Activated CD4-positive, CD25-positive, alpha-beta regulatory T cell treated with anti-CD3 and anti-CD28 coated beads, Interleukin-2, amount 50 U/mL, for 72 hours (primary cell): ENCODE measurements around the gene MSH3.
"Not testable (repeated sequence)": the region's sequence is repeated elsewhere in the genome, so short reads cannot be mapped to it uniquely, and the experiment has no call there.

Experiments
- DNase-seq: peaks from one replicate; pipeline ENCODE4 v3.0.0; 2021

The MSH3 gene

GRCh38 chr5:80711216-80711615 lies 56.8 kb downstream of the MSH3 start:
- DNase-seq, result no peak

- no peak for DNase-seq
Measured at GRCh38 chr5:80711938-80712337, 57.5 kb downstream of the MSH3 start.

GRCh38 chr5:80712919-80713318 lies 58.5 kb downstream of the MSH3 start:
- no peak for DNase-seq

GRCh38 chr5:80713631-80714030 lies 59.2 kb downstream of the MSH3 start:
- no peak for DNase-seq

- no peak for DNase-seq
Measured at GRCh38 chr5:80714570-80715298, 60.3 kb downstream of the MSH3 start.

GRCh38 chr5:80715887-80716286 lies 61.4 kb downstream of the MSH3 start:
- DNase-seq, result no peak

GRCh38 chr5:80720181-80720580 lies 65.7 kb downstream of the MSH3 start:
- DNase-seq, result no peak

- DNase-seq, result no peak
Measured at GRCh38 chr5:80722916-80723315, 68.5 kb downstream of the MSH3 start.

- DNase-seq, result no peak
Measured at GRCh38 chr5:80725446-80725845, 71.0 kb downstream of the MSH3 start.

GRCh38 chr5:80736730-80737129 lies 82.3 kb downstream of the MSH3 start:
- no peak for DNase-seq

- DNase-seq, result no peak
Measured at GRCh38 chr5:80738466-80738865, 84.0 kb downstream of the MSH3 start.

- no peak for DNase-seq
Measured at GRCh38 chr5:80739057-80739456, 84.6 kb downstream of the MSH3 start.

- no peak for DNase-seq
Measured at GRCh38 chr5:80739496-80739895, 85.0 kb downstream of the MSH3 start.

- DNase-seq, result no peak
Measured at GRCh38 chr5:80739898-80740297, 85.4 kb downstream of the MSH3 start.

- not testable (repeated sequence) for DNase-seq
Measured at GRCh38 chr5:80740488-80740887, 86.0 kb downstream of the MSH3 start.

GRCh38 chr5:80740999-80741398 lies 86.5 kb downstream of the MSH3 start:
- no peak for DNase-seq

- DNase-seq, result no peak
Measured at GRCh38 chr5:80744149-80744548, 89.7 kb downstream of the MSH3 start.

GRCh38 chr5:80745490-80745889 lies 91.0 kb downstream of the MSH3 start:
- no peak for DNase-seq

GRCh38 chr5:80747922-80748321 lies 93.5 kb downstream of the MSH3 start:
- no peak for DNase-seq

GRCh38 chr5:80752427-80752826 lies 98.0 kb downstream of the MSH3 start:
- DNase-seq, result no peak

GRCh38 chr5:80753712-80754111 lies 99.3 kb downstream of the MSH3 start:
- no peak for DNase-seq

GRCh38 chr5:80754900-80755299 lies 100.4 kb downstream of the MSH3 start:
- no peak for DNase-seq

GRCh38 chr5:80755626-80756025 lies 101.2 kb downstream of the MSH3 start:
- peak; percentile 36 for DNase-seq

GRCh38 chr5:80756292-80756691 lies 101.8 kb downstream of the MSH3 start:
- no peak for DNase-seq

- DNase-seq, result no peak
Measured at GRCh38 chr5:80757290-80757689, 102.8 kb downstream of the MSH3 start.
